Measurements from ENCODE around the gene ERMAP.

DNA sequence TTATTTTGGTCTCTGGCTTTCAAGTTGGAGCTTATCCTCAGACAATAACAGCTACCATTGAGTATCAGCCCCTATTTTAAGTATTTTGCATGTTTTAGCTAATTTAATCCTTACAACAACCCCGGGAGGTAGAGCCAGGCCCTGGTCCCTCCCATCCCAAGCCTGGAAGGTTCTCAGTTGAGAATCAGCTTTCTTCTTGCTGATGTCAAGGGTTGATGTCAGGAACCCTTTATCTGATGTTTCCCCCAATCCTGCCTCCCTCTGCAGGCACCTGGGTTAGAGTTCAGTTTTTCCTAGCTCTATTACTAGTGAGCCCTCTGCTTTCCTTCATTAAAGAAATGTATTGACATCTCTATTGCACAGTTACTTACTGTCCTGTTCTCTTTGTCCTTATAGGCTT is 3.9 kb downstream of the ERMAP start:
- TF ChIP-seq NFYB (IDR thresholded peaks at IDR 0.05; ENCODE audit: insufficient read depth, low read depth, low read length), result no peak
- TF ChIP-seq, protein P1, sequence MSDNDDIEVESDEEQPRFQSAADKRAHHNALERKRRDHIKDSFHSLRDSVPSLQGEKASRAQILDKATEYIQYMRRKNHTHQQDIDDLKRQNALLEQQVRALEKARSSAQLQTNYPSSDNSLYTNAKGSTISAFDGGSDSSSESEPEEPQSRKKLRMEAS (IDR thresholded peaks at IDR 0.05; ENCODE audit: low read depth, low read length), result no peak
- TF ChIP-seq RAD21 (IDR thresholded peaks at IDR 0.05; ENCODE audit: insufficient read depth, low read depth, low read length), result no peak
- TF ChIP-seq, protein P2, sequence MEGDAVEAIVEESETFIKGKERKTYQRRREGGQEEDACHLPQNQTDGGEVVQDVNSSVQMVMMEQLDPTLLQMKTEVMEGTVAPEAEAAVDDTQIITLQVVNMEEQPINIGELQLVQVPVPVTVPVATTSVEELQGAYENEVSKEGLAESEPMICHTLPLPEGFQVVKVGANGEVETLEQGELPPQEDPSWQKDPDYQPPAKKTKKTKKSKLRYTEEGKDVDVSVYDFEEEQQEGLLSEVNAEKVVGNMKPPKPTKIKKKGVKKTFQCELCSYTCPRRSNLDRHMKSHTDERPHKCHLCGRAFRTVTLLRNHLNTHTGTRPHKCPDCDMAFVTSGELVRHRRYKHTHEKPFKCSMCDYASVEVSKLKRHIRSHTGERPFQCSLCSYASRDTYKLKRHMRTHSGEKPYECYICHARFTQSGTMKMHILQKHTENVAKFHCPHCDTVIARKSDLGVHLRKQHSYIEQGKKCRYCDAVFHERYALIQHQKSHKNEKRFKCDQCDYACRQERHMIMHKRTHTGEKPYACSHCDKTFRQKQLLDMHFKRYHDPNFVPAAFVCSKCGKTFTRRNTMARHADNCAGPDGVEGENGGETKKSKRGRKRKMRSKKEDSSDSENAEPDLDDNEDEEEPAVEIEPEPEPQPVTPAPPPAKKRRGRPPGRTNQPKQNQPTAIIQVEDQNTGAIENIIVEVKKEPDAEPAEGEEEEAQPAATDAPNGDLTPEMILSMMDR (IDR thresholded peaks at IDR 0.05 in 2 of 3, conservative IDR thresholded peaks at IDR 0.05 in 1 of 3; ENCODE audit: control insufficient read depth in 2 of 3, extremely low read depth in 1 of 3, insufficient read depth in 1 of 3, low read depth in 3 of 3, low read length in 3 of 3), result no peak
- TF ChIP-seq, protein P3, sequence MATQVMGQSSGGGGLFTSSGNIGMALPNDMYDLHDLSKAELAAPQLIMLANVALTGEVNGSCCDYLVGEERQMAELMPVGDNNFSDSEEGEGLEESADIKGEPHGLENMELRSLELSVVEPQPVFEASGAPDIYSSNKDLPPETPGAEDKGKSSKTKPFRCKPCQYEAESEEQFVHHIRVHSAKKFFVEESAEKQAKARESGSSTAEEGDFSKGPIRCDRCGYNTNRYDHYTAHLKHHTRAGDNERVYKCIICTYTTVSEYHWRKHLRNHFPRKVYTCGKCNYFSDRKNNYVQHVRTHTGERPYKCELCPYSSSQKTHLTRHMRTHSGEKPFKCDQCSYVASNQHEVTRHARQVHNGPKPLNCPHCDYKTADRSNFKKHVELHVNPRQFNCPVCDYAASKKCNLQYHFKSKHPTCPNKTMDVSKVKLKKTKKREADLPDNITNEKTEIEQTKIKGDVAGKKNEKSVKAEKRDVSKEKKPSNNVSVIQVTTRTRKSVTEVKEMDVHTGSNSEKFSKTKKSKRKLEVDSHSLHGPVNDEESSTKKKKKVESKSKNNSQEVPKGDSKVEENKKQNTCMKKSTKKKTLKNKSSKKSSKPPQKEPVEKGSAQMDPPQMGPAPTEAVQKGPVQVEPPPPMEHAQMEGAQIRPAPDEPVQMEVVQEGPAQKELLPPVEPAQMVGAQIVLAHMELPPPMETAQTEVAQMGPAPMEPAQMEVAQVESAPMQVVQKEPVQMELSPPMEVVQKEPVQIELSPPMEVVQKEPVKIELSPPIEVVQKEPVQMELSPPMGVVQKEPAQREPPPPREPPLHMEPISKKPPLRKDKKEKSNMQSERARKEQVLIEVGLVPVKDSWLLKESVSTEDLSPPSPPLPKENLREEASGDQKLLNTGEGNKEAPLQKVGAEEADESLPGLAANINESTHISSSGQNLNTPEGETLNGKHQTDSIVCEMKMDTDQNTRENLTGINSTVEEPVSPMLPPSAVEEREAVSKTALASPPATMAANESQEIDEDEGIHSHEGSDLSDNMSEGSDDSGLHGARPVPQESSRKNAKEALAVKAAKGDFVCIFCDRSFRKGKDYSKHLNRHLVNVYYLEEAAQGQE (IDR thresholded peaks at IDR 0.05; ENCODE audit: low read depth, low read length), result no peak
- no peak for TF ChIP-seq MTA2 (IDR thresholded peaks at IDR 0.05; ENCODE audit: low read depth)
- TF ChIP-seq, protein P4, sequence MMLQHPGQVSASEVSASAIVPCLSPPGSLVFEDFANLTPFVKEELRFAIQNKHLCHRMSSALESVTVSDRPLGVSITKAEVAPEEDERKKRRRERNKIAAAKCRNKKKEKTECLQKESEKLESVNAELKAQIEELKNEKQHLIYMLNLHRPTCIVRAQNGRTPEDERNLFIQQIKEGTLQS (IDR thresholded peaks at IDR 0.05; ENCODE audit: borderline replicate concordance, extremely low read depth, low read depth, low read length), result no peak
- no peak for TF ChIP-seq EP300 (IDR thresholded peaks at IDR 0.05; ENCODE audit: borderline replicate concordance in 1 of 2, control insufficient read depth in 1 of 2, low read depth in 2 of 2, low read length in 2 of 2)
- TF ChIP-seq TAF1 (IDR thresholded peaks at IDR 0.05; ENCODE audit: borderline replicate concordance, low read depth, low read length), result no peak
- no peak for TF ChIP-seq POLR2A (IDR thresholded peaks at IDR 0.05; ENCODE audit: low read depth, low read length)
- no peak for TF ChIP-seq TCF3 (IDR thresholded peaks at IDR 0.05; ENCODE audit: borderline replicate concordance, insufficient read depth, low read depth, low read length)
